Iris pigment epithelial cell (primary cell): ENCODE data around the gene TRIM38.
"Not testable (repeated sequence)": the region's sequence is repeated elsewhere in the genome, so short reads cannot be mapped to it uniquely, and the experiment has no call there.

Experiments used
- DNase-seq: peaks from one replicate; pipeline ENCODE4 v3.0.0-alpha.2; 2011; ENCODE audit warnings: low read depth

TRIM38 gene

GRCh38 chr6:26006086-26006939 is 43.7 kb downstream of the TRIM38 start:
- DNase-seq: no peak

- not testable (repeated sequence) for DNase-seq
Measured at GRCh38 chr6:26006940-26007305, 44.3 kb downstream of the TRIM38 start.

- no peak for DNase-seq
Measured at GRCh38 chr6:26008470-26008869, 45.9 kb downstream of the TRIM38 start.

- DNase-seq: no peak
Measured at GRCh38 chr6:26009817-26010216, 47.2 kb downstream of the TRIM38 start.

GRCh38 chr6:26012061-26012460 is 49.5 kb downstream of the TRIM38 start:
- no peak for DNase-seq

- not testable (repeated sequence) for DNase-seq
Measured at GRCh38 chr6:26014386-26014785, 51.8 kb downstream of the TRIM38 start.

- no peak for DNase-seq
Measured at GRCh38 chr6:26016245-26016962, 53.8 kb downstream of the TRIM38 start.

GRCh38 chr6:26016963-26017631 is 54.5 kb downstream of the TRIM38 start:
- DNase-seq: no peak

GRCh38 chr6:26017632-26017966 is 55.0 kb downstream of the TRIM38 start:
- peak; percentile 90 for DNase-seq

- no peak for DNase-seq
Measured at GRCh38 chr6:26019261-26019830, 56.7 kb downstream of the TRIM38 start.

- no peak for DNase-seq
Measured at GRCh38 chr6:26019967-26020328, 57.3 kb downstream of the TRIM38 start.

- DNase-seq: peak; percentile 92
Measured at GRCh38 chr6:26020329-26021000, 57.9 kb downstream of the TRIM38 start.

- peak; percentile 80 for DNase-seq
Measured at GRCh38 chr6:26021001-26021349, 58.4 kb downstream of the TRIM38 start.

- DNase-seq: peak; percentile 96
Measured at GRCh38 chr6:26021350-26022131, 58.9 kb downstream of the TRIM38 start.

- peak; percentile 92 for DNase-seq
Measured at GRCh38 chr6:26022132-26022472, 59.5 kb downstream of the TRIM38 start.

GRCh38 chr6:26022737-26023136 is 60.1 kb downstream of the TRIM38 start:
- no peak for DNase-seq

GRCh38 chr6:26024651-26025046 is 62.0 kb downstream of the TRIM38 start:
- DNase-seq: peak; percentile 24

- peak; percentile 90 for DNase-seq
Measured at GRCh38 chr6:26025047-26025893, 62.7 kb downstream of the TRIM38 start.

GRCh38 chr6:26025894-26026832 is 63.6 kb downstream of the TRIM38 start:
- DNase-seq: peak; percentile 99
